Mucosa of stomach (tissue), 1 donor: ENCODE measurements around the gene NOS1AP.

ENCODE experiments used
- H3K27me3 ChIP-seq: one replicate; pipeline ENCODE4 v1.7.0; 2013; ENCODE audit warnings: mild to moderate bottlenecking, low read length; ENCODE audit not compliant: control insufficient read depth, insufficient read depth
- H3K36me3 ChIP-seq: one replicate; pipeline ENCODE4 v1.7.0; 2013; ENCODE audit warnings: low read length; ENCODE audit not compliant: control insufficient read depth, insufficient read depth
- H3K4me1 ChIP-seq: one replicate; pipeline ENCODE4 v1.7.0; 2013; ENCODE audit warnings: mild to moderate bottlenecking, low read length; ENCODE audit not compliant: control insufficient read depth, insufficient read depth
- H3K4me3 ChIP-seq: one replicate; pipeline ENCODE4 v1.7.0; 2013; ENCODE audit warnings: low read length
- H3K9ac ChIP-seq: one replicate; pipeline ENCODE4 v1.7.0; 2013; ENCODE audit warnings: mild to moderate bottlenecking, low read length, moderate library complexity
- H3K9me3 ChIP-seq: one replicate; pipeline ENCODE4 v1.7.0; 2013; ENCODE audit warnings: mild to moderate bottlenecking, low read length, moderate library complexity; ENCODE audit not compliant: control insufficient read depth
- donor health status: Pancreatic carcinoma.

Gene NOS1AP

DNA sequence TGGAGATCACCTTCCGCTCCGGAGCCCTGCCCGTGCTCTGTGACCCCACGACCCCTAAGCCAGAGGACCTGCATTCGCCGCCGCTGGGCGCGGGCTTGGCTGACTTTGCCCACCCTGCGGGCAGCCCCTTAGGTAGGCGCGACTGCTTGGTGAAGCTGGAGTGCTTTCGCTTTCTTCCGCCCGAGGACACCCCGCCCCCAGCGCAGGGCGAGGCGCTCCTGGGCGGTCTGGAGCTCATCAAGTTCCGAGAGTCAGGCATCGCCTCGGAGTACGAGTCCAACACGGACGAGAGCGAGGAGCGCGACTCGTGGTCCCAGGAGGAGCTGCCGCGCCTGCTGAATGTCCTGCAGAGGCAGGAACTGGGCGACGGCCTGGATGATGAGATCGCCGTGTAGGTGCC is 297.6 kb downstream of the NOS1AP start:
- Histone ChIP-seq H3K27me3 (no peaks in the 10 kb centered on the region), H3K9me3 (no peaks in the 10 kb centered on the region), H3K9ac (no peak overlapping the region), H3K4me3 (no peak overlapping the region), H3K4me1 (peaks cover 7% of the 10 kb centered on the region), H3K36me3 (no peaks in the 10 kb centered on the region)

DNA sequence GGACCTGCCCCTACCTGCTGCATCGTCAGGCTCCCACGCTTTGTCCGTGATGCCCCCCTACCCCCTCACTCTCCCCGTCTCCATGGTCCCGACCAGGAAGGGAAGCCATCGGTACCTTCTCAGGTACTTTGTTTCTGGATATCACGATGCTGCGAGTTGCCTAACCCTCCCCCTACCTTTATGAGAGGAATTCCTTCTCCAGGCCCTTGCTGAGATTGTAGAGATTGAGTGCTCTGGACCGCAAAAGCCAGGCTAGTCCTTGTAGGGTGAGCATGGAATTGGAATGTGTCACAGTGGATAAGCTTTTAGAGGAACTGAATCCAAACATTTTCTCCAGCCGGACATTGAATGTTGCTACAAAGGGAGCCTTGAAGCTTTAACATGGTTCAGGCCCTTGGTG is 298.3 kb downstream of the NOS1AP start:
- H3K9me3 ChIP-seq = no peaks in the 10 kb centered on the region
- no peak overlapping the region for H3K4me3 ChIP-seq
- H3K36me3 ChIP-seq = no peaks in the 10 kb centered on the region
- H3K9ac ChIP-seq = no peak overlapping the region
- H3K27me3 ChIP-seq = no peaks in the 10 kb centered on the region
- peaks cover 14% of the 10 kb centered on the region for H3K4me1 ChIP-seq

DNA sequence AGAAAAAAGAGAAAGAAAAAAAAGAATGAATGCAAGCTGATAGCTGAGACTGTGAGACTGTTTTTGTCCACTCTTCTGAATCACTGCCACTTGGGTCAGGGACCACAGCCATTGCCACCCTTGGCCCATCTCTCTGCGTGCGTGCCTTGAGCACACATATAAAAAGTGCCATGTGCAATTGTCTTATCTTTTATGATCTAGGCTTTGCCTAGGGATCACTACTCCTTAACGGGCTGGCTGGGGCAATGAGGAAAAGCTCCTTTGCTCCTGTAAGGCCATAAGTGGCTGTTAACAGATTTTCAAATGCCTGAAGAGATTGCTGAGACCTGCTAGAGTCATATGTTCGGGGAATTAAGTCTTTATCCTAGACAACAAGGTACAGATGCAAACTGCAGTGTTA is 299.0 kb downstream of the NOS1AP start:
- no peaks in the 10 kb centered on the region for H3K9me3 ChIP-seq
- no peak overlapping the region for H3K4me3 ChIP-seq
- no peak overlapping the region for H3K9ac ChIP-seq
- H3K36me3 ChIP-seq = no peaks in the 10 kb centered on the region
- peaks cover 21% of the 10 kb centered on the region for H3K4me1 ChIP-seq
- no peaks in the 10 kb centered on the region for H3K27me3 ChIP-seq

DNA sequence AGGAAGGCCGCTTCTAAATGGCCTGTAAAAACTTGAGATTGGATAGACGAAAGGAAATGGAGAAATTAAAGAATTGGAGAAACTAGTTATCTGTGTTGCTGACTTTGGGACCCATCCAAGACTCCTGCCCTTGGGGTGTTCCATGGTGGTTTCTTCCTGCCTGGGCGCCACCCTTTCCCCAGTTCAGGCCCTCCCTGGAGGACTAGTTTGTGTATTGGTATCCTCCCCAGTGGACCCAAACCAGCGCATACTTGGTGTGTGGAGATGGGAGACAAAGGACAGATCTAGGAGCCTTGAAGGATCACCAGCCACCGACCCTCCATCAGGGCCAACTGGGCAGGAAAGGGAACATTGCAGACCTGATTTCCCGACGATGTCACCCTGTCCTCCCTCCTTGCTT is 300.1 kb downstream of the NOS1AP start:
- Histone ChIP-seq H3K9me3 (no peaks in the 10 kb centered on the region), H3K36me3 (no peaks in the 10 kb centered on the region), H3K27me3 (no peaks in the 10 kb centered on the region), H3K9ac (no peak overlapping the region), H3K4me3 (no peak overlapping the region), H3K4me1 (peaks cover 24% of the 10 kb centered on the region)

DNA sequence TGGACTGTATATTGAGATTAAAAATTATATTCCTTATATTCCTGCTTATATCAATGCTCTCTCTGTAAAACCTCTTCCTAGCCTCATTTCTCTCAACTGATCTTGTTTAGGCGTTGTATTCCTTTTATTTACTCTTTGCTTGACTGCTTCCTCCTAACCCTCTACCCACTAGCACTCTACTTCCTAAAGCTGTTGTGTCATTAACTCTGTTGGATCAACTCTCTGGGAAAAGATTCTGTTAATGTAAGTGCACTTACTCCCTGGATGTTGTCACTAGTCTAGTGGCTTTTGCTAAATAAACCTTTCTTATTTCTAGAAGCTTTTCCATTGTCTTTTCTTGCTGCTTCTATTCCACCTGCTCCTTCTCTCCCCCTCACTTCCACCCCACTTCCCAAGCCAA is 300.7 kb downstream of the NOS1AP start:
- Histone ChIP-seq H3K4me3 (no peak overlapping the region), H3K4me1 (peaks cover 24% of the 10 kb centered on the region), H3K9ac (no peak overlapping the region), H3K36me3 (no peaks in the 10 kb centered on the region), H3K27me3 (no peaks in the 10 kb centered on the region), H3K9me3 (no peaks in the 10 kb centered on the region)

DNA sequence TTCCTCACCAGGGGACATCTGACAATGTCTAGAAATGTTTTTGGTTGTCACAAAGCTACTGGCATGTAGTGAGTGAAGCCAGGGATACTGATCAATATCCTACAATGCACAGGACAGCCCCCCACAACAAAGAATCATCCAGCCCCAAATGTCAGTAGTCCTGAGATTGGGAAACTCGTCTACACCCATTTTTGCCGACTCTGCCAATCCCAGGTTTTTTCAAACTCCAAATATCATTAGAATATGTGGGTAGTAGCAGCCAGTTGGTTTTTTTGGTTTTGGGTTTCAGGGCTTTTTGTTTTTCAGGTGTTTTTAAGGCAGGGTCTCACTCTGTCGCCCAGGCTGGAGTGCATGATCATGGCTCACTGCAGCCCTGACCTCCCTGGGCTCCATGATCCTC is 301.2 kb downstream of the NOS1AP start:
- no peaks in the 10 kb centered on the region for H3K27me3 ChIP-seq
- no peak overlapping the region for H3K9ac ChIP-seq
- no peak overlapping the region for H3K4me3 ChIP-seq
- H3K36me3 ChIP-seq = no peaks in the 10 kb centered on the region
- peaks cover 24% of the 10 kb centered on the region for H3K4me1 ChIP-seq
- H3K9me3 ChIP-seq = no peaks in the 10 kb centered on the region

DNA sequence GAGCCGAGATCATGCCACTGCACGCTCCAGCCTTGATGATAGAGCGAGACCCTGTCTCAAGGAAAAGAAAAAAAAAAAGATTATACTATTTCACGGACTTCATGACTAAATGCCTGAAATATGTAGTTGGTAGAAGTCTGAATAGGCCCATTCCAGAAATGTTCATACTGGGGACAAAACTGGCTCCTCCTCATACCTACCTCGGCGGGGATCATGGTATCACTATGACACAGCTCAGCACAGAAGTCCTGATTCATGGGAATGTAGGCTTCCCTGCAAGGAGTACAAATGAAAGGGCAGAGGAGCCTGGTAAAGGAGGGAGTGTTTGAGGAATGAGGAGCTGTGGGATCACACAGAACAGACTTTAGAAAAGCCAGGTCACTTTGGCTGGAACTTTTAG is 302.1 kb downstream of the NOS1AP start:
- Histone ChIP-seq H3K9ac (no peak overlapping the region), H3K4me1 (peaks cover 24% of the 10 kb centered on the region), H3K4me3 (no peak overlapping the region), H3K9me3 (no peaks in the 10 kb centered on the region), H3K36me3 (no peaks in the 10 kb centered on the region), H3K27me3 (no peaks in the 10 kb centered on the region)

DNA sequence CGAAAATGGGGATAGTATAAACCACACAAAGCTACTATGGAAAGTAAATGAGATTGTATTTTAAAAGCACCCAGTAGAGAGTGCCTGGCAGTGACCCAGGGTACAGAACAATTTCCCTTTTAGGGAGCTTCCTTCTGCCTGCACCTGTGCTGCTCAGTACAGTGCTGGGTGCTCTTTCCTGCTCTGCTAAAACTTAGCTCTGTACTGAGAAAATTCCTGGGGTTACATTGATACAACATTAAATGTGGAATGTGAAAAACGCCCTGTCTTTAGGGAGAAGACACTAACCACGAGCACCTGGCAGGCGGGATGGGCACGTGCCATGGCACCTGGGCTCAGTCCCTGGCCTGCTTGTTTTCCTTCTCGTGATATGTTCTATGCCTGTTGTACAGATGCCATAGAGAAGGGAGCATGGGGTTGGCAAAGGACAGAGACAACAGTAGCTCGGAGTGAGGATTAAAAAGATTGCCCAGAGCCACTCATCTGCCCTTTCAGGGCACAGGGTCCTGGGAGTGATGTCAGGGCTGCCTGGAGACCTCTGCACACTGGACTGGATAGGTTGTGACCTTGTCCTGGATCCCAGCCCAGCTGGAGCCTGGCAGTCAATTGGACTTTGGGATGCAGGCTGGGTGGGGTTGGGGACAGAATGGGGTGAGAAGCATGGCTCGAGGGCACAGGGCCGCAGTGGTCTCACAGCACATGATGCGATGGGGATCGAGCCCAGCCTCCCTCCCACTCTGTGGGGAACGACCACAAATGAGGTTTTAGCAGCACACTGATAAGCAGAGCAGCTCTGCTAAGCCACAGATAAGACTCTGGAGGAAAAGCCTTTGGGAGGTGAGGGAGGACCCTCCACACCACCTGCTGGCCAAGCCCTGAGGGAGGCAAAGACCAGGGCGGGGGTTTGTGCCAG is 302.9 kb downstream of the NOS1AP start:
- Histone ChIP-seq H3K4me3 (no peak overlapping the region), H3K27me3 (no peaks in the 10 kb centered on the region), H3K4me1 (peaks cover 24% of the 10 kb centered on the region), H3K9me3 (no peaks in the 10 kb centered on the region), H3K9ac (no peak overlapping the region), H3K36me3 (no peaks in the 10 kb centered on the region)

DNA sequence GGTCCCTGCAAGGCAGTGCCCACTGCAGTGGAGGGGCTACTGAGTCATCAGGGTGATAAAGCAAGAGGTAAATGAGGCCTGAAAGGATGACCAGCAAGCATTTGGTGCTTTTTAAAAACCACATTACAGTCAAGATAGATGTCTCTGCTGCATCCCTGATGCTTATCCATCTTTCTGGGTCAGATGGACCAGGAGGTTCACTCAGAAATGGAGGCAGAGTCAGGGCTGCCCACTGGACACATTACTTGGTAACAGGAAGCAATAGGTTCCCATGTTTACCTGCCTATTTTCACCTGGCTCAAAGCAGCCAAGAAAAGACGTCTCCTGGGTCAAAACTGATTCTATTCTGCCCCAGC is 303.6 kb downstream of the NOS1AP start:
- H3K4me1 ChIP-seq = peaks cover 24% of the 10 kb centered on the region
- H3K36me3 ChIP-seq = no peaks in the 10 kb centered on the region
- H3K27me3 ChIP-seq = no peaks in the 10 kb centered on the region
- no peak overlapping the region for H3K9ac ChIP-seq
- H3K4me3 ChIP-seq = no peak overlapping the region
- H3K9me3 ChIP-seq = no peaks in the 10 kb centered on the region

DNA sequence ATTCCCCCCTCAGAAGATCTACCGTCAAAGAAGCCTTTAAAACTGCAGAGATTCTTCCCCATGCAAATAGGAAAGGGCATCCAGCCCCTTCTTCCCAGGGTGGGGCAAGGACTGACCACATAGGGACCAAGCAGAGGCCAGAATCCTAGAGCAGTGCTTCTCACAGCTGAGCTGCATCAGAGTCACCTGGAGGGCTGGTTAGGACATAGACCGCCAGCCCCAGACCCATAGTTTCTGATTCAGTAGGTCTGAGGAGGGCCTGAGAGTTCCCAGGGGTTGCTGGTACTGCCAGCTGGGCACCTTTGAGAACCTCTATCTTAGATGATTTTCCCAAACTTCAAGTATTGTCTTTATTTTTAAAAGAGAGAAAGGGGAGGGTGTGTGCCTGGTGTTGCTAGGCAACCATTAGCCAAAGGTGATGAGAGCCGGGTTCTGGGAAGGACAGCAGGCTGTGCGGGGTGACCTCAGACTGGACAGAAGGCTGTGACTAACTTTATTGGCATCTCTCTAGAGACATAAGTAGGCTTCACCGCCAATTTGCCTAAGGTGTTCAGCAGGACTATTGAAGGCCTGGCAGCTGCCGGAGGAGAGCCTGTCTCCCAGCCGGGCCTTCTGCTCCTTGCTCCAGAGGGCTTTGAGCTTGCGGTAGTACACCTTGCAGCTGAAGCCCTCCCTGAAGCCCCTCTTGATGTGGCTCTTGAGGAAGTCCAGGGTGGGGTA is 304.2 kb downstream of the NOS1AP start:
- H3K9me3 ChIP-seq = no peaks in the 10 kb centered on the region
- peaks cover 24% of the 10 kb centered on the region for H3K4me1 ChIP-seq
- H3K27me3 ChIP-seq = no peaks in the 10 kb centered on the region
- no peak overlapping the region for H3K4me3 ChIP-seq
- no peaks in the 10 kb centered on the region for H3K36me3 ChIP-seq
- no peak overlapping the region for H3K9ac ChIP-seq

DNA sequence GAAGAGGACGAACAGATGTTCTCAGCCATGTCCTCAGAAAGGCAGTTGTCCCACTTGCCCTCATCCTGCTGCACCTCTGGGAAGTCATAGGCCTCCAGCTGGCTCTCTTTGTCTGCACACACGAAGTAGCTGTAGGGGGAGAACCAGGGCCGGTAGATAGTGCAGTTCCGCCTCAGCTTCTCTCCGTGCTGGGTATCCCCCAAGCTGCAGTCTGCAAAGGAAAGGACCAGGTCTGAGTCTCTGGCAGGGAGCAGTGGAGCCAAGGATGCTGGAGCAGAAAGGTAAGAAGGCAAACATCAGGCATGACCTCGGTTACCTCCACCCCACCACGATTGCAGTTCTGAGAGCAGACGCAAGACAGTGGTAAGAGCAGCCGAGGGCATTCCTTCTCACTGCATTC is 304.9 kb downstream of the NOS1AP start:
- Histone ChIP-seq H3K4me1 (peaks cover 24% of the 10 kb centered on the region), H3K36me3 (no peaks in the 10 kb centered on the region), H3K27me3 (no peaks in the 10 kb centered on the region), H3K9ac (no peak overlapping the region), H3K4me3 (no peak overlapping the region), H3K9me3 (no peaks in the 10 kb centered on the region)

DNA sequence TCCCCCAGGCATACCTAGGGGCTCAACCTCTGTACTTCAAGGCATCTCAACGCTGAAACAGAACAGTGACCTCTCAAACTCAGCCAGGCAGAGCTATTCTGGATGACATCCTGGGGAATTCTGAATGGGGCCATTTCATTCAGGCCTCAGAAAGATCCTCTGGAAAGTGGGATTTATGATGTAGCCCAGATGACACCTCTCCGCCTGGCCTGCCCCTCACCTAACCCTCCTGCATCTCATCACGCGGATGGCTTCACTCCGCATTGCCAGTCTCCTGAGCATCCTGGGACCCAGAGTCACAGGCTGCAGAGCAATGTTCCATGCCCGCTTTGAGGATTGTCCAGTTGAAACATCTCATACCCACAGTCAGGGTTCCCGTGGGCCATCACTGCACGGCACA is 306.0 kb downstream of the NOS1AP start:
- Histone ChIP-seq H3K4me3 (no peak overlapping the region), H3K4me1 (peaks cover 26% of the 10 kb centered on the region), H3K9ac (no peak overlapping the region), H3K9me3 (no peaks in the 10 kb centered on the region), H3K36me3 (no peaks in the 10 kb centered on the region), H3K27me3 (no peaks in the 10 kb centered on the region)
